GM12878 (cell line): ENCODE results near the gene NFIL3. TPM values are rescaled to one million over a fixed set of nuclear protein-coding genes. Genes with fewer than 3 reads are reported as not detected.

ENCODE experiments used
- ATAC-seq: fragments of 200-7000 bp; cut with Tn5 transposase; 3 replicates; pipeline ENCODE4 v1.9.1; 2020; ENCODE audit warnings: mild to moderate bottlenecking, moderate library complexity
- BruUV-seq: library from RNA; stranded (reverse); fragments of 400-500 nt; replicated peaks from 2 replicates; lab custom pipeline; 2021; lab: Mats Ljungman, UMichigan
- CTCF ChIA-PET: fragments of 300-600 bp; sonication (Branson Sonifier 250); formaldehyde crosslinking; extraction: SDS; loops from one replicate; lab custom pipeline; 2021; ENCODE audit warnings: inconsistent platforms; lab: Yijun Ruan, JAX
- POLR2A ChIA-PET: fragments of 350-600 bp; formaldehyde crosslinking; extraction: SDS; loops from one replicate; lab custom pipeline; 2021; ENCODE audit warnings: inconsistent platforms; lab: Charles Lee
- RAD21 ChIA-PET: fragments of 300-600 bp; sonication (Branson Sonifier 250); formaldehyde crosslinking; loops from one replicate; lab custom pipeline; 2023; ENCODE audit warnings: antibody characterized with exemption; ENCODE audit not compliant: unreplicated experiment; lab: Charles Lee
- SMC1A ChIA-PET: fragments of 300-600 bp; sonication (Branson Sonifier 250); formaldehyde crosslinking; loops from one replicate; lab custom pipeline; 2023; ENCODE audit not compliant: unreplicated experiment, uncharacterized antibody; lab: Charles Lee
- DNase-seq: peaks from one replicate; pipeline ENCODE4 v3.0.0-alpha.2; 2011; ENCODE audit warnings: low read depth, low spot score
- FAIRE-seq: peaks from 3 replicates; lab custom pipeline; 2011; peaks lifted over from hg19 to GRCh38; lab: Jason Lieb, UNC
- H2AFZ ChIP-seq: 2 replicates; pipeline ENCODE4 v1.6.0; 2011; ENCODE audit warnings: low read depth, low read length, control low read depth; ENCODE audit not compliant: control insufficient read depth
- H3K27ac ChIP-seq: 2 replicates; pipeline ENCODE4 v1.5.1; 2011; ENCODE audit warnings: control low read depth; ENCODE audit not compliant: control insufficient read depth, insufficient read depth
- H3K27me3 ChIP-seq, 2 experiments: replicated peaks in 1 of 2; 2 replicates each; pipeline versions ENCODE4 v1.6.0 to v1.6.1; 2011; ENCODE audit warnings: low read length in 1 of 2; ENCODE audit not compliant: control insufficient read depth in 2 of 2, insufficient read depth in 2 of 2
- H3K36me3 ChIP-seq, 2 experiments: 2 replicates each; pipeline ENCODE4 v1.5.1; 2011; ENCODE audit warnings: low read length in 1 of 2; ENCODE audit not compliant: control insufficient read depth in 2 of 2, insufficient read depth in 2 of 2
- H3K4me1 ChIP-seq: 2 replicates; pipeline ENCODE4 v1.6.1; 2011; ENCODE audit warnings: mild to moderate bottlenecking, low read length, moderate library complexity, mixed read lengths; ENCODE audit not compliant: control insufficient read depth, insufficient read depth
- H3K4me2 ChIP-seq: 2 replicates; pipeline ENCODE4 v1.6.0; 2011; ENCODE audit warnings: control low read depth; ENCODE audit not compliant: control insufficient read depth, insufficient read depth
- H3K4me3 ChIP-seq: fragments of 200-600 bp; sonication (generic); 2 replicates; pipeline ENCODE4 v1.5.1; 2016
- H3K79me2 ChIP-seq: 2 replicates; pipeline ENCODE4 v1.6.0; 2011; ENCODE audit warnings: low read length; ENCODE audit not compliant: control insufficient read depth, insufficient read depth
- H3K9ac ChIP-seq: 2 replicates; pipeline ENCODE4 v1.8.0; 2011; ENCODE audit warnings: low read length, control low read depth, mixed read lengths; ENCODE audit not compliant: control insufficient read depth, insufficient read depth
- H3K9me3 ChIP-seq: replicated peaks from 3 replicates; pipeline ENCODE4 v1.5.1; 2011; ENCODE audit warnings: mild to moderate bottlenecking, low read length; ENCODE audit not compliant: control insufficient read depth, insufficient read depth
- H4K20me1 ChIP-seq: 2 replicates; pipeline ENCODE4 v1.6.0; 2011; ENCODE audit not compliant: control insufficient read depth, insufficient read depth
- ASH2L ChIP-seq: fragments of 300-600, 200-600 bp; sonication (generic); IDR thresholded peaks from 2 replicates; pipeline ENCODE4 v1.6.1; 2017; ENCODE audit warnings: low read depth, mild to moderate bottlenecking, borderline replicate concordance
- CBX3 ChIP-seq: fragments of 200-600 bp; sonication (generic); IDR thresholded peaks from 2 replicates; pipeline ENCODE4 v1.6.1; 2016; ENCODE audit warnings: low read depth, borderline replicate concordance
- CHD1 ChIP-seq: IDR thresholded peaks from 2 replicates; pipeline ENCODE4 v1.6.1; 2012; ENCODE audit warnings: low read depth, low read length, improper control_type of control experiment
- DPF2 ChIP-seq: fragments of 450-650 bp; IDR thresholded peaks from 2 replicates; pipeline ENCODE4 v1.6.1; 2017; ENCODE audit warnings: mild to moderate bottlenecking
- E2F4 ChIP-seq: IDR thresholded peaks from 2 replicates; pipeline ENCODE4 v1.6.1; 2012; ENCODE audit warnings: low read depth, low read length, improper control_type of control experiment
- FOS ChIP-seq: IDR thresholded peaks from 3 replicates; pipeline ENCODE4 v1.6.1; 2011; ENCODE audit warnings: borderline replicate concordance; ENCODE audit not compliant: insufficient read length; ENCODE audit errors: extremely low read depth
- NFIC ChIP-seq: IDR thresholded peaks from 2 replicates; pipeline ENCODE4 v1.6.1; 2012; ENCODE audit warnings: low read depth, mild to moderate bottlenecking, inconsistent platforms, low read length, moderate library complexity
- NR2F1 ChIP-seq: fragments of 450-650 bp; conservative IDR thresholded peaks from 2 replicates; pipeline ENCODE4 v1.6.1; 2017; ENCODE audit warnings: mild to moderate bottlenecking
- PAX5 ChIP-seq: IDR thresholded peaks from 2 replicates; pipeline ENCODE4 v1.6.1; 2011; ENCODE audit warnings: low read depth, low read length, borderline replicate concordance
- YBX1 ChIP-seq: fragments of 450-650 bp; IDR thresholded peaks from 2 replicates; pipeline ENCODE4 v1.6.1; 2016; ENCODE audit warnings: antibody characterized with exemption
- WGBS: methylation state at CpG from one replicate; pipeline ENCODE4 v1.1.6; 2016; ENCODE audit warnings: low lambda C conversion rate; ENCODE audit not compliant: insufficient replicate concordance, insufficient coverage; ENCODE audit errors: missing lambda C conversion rate; 5-methylcytosine and 5-hydroxymethylcytosine counted together
- in situ Hi-C: fragments of 300-500 bp; cut with MboI; formaldehyde crosslinking; loops from 9 replicates; pipeline ENCODE4 v1.14.3; 2018; ENCODE audit warnings: mixed read lengths
- intact Hi-C: fragments of 100-400 bp; cut with micrococcal nuclease; formaldehyde crosslinking; loops from one replicate; pipeline ENCODE4 v1.14.2; 2022; ENCODE audit not compliant: unreplicated experiment
- polyA plus RNA-seq, 11 experiments: library from polyadenylated mRNA; depleted of rRNA in 4 of 11; unstranded in 6 of 11; stranded (reverse) in 5 of 11; fragments of >200 nt; fragmentation: Nextera tagmentation in 4 of 11; fragmentation: Illumina TruSeq in 1 of 11; extraction: Ambion mirVana in 4 of 11; extraction: Trizol in 1 of 11; gene quantifications; 1 replicate in 1 of 11; 2 replicates in 10 of 11; pipeline versions ENCODE4 v1.2.1 to v1.2.3, GENCODE V29; 2011 to 2016; ENCODE audit warnings: inconsistent platforms in 2 of 11, missing spikeins in 2 of 11, low read depth in 1 of 11
- total RNA-seq, 4 experiments: library from RNA; depleted of rRNA in 3 of 4; stranded (reverse); fragments of >200 nt in 3 of 4; fragmentation: Illumina TruSeq in 1 of 4; extraction: Trizol in 1 of 4; gene quantifications; 2 replicates each; pipeline versions ENCODE4 v1.2.1 to v1.2.3, GENCODE V29; 2013 to 2021

NFIL3 gene
- total and polyA plus RNA-seq, 10 of the 15 experiments (the other 5 are each of a cell fraction or from before 2014, with no cell fraction given): 0.18 to 1.0 (median 0.36) TPM; not detected in 3

GRCh38 chr9:91392435-91392834 is 31.2 kb downstream of the NFIL3 start:
- TF ChIP-seq ASH2L: no peak
- TF ChIP-seq NFIC: no peak
- TF ChIP-seq NR2F1: no peak
- no peak for TF ChIP-seq CBX3
- TF ChIP-seq PAX5: no peak
- TF ChIP-seq DPF2: no peak
- no peak for TF ChIP-seq FOS
- no peak for TF ChIP-seq E2F4
- no peak for TF ChIP-seq CHD1
- no peak for TF ChIP-seq YBX1
- H2AFZ ChIP-seq: no peak overlapping the region
- H3K4me1 ChIP-seq: peaks cover 9% of the 10 kb centered on the region
- H3K4me3 ChIP-seq: no peak overlapping the region
- H3K79me2 ChIP-seq: no peaks in the 10 kb centered on the region
- no peak overlapping the region for H3K9ac ChIP-seq
- SMC1A ChIA-PET: no interaction called here
- no peaks in the 10 kb centered on the region for H3K9me3 ChIP-seq
- H3K36me3 ChIP-seq: no peaks in the 10 kb centered on the region
- in situ Hi-C loops (no loop called here), intact Hi-C loops (no loop called here)
- CTCF ChIA-PET: no interaction called here
- H3K4me2 ChIP-seq: no peak overlapping the region
- H3K27me3 ChIP-seq: peaks cover 0 to 7% of the 10 kb centered on the region in 2 experiments; a peak in 2 of 4 replicates
- FAIRE-seq: no peak
- DNase-seq: no peak
- RAD21 ChIA-PET: no interaction called here
- POLR2A ChIA-PET: no interaction called here
- 88% methylated on average over 1 of the region's 1 CpG for WGBS
- no peak overlapping the region for H3K27ac ChIP-seq
- no peaks in the 10 kb centered on the region for H4K20me1 ChIP-seq
- no peak for ATAC-seq
- BruUV-seq: no TSS peak
